Measurements from ENCODE around the gene LARGE1. TPM values are rescaled to one million over a fixed set of nuclear protein-coding genes. Genes with fewer than 3 reads are reported as not detected.
A peak's percentile ranks its signal among the peaks of the same experiment; 100 is the strongest.

The LARGE1 gene
- polyA plus RNA-seq, 3 donors = 24.5 to 27.2 (median 26.6) TPM

GRCh38 chr22:33302549-33302948 is 617.7 kb downstream of the LARGE1 start:
- no peak for DNase-seq (ENCODE audit: low read depth in 3 of 3, low spot score in 2 of 3)

- DNase-seq (ENCODE audit: low read depth in 3 of 3, low spot score in 2 of 3) = peak; percentile 46 to 58 (median 52)
Measured at GRCh38 chr22:33302049-33302545, 618.2 kb downstream of the LARGE1 start.

- no peak for DNase-seq (ENCODE audit: low read depth in 3 of 3, low spot score in 2 of 3)
Measured at GRCh38 chr22:33300165-33300564, 620.1 kb downstream of the LARGE1 start.

GRCh38 chr22:33299245-33299956 is 620.9 kb downstream of the LARGE1 start:
- DNase-seq (ENCODE audit: low read depth in 3 of 3, low spot score in 2 of 3) = peak; percentile 10 to 55 (median 34)

GRCh38 chr22:33296941-33297340 is 623.3 kb downstream of the LARGE1 start:
- DNase-seq (ENCODE audit: low read depth in 3 of 3, low spot score in 2 of 3) = no peak

GRCh38 chr22:33288078-33288477 is 632.2 kb downstream of the LARGE1 start:
- DNase-seq (ENCODE audit: low read depth in 3 of 3, low spot score in 2 of 3) = no peak

- no peak for DNase-seq (ENCODE audit: low read depth in 3 of 3, low spot score in 2 of 3)
Measured at GRCh38 chr22:33275073-33275443, 645.2 kb downstream of the LARGE1 start.

- no peak for DNase-seq (ENCODE audit: low read depth in 3 of 3, low spot score in 2 of 3)
Measured at GRCh38 chr22:33274214-33275072, 645.8 kb downstream of the LARGE1 start.

- no peak for DNase-seq (ENCODE audit: low read depth in 3 of 3, low spot score in 2 of 3)
Measured at GRCh38 chr22:33272871-33273270, 647.4 kb downstream of the LARGE1 start.

GRCh38 chr22:33272180-33272579 is 648.1 kb downstream of the LARGE1 start:
- no peak for DNase-seq (ENCODE audit: low read depth in 3 of 3, low spot score in 2 of 3)

GRCh38 chr22:33271390-33272161 is 648.7 kb downstream of the LARGE1 start:
- no peak for DNase-seq (ENCODE audit: low read depth in 3 of 3, low spot score in 2 of 3)

GRCh38 chr22:33270596-33270995 is 649.7 kb downstream of the LARGE1 start:
- no peak for DNase-seq (ENCODE audit: low read depth in 3 of 3, low spot score in 2 of 3)

- no peak for DNase-seq (ENCODE audit: low read depth in 3 of 3, low spot score in 2 of 3)
Measured at GRCh38 chr22:33261699-33262098, 658.6 kb downstream of the LARGE1 start.

- no peak for DNase-seq (ENCODE audit: low read depth in 3 of 3, low spot score in 2 of 3)
Measured at GRCh38 chr22:33260498-33260897, 659.8 kb downstream of the LARGE1 start.

GRCh38 chr22:33255791-33256190 is 664.5 kb downstream of the LARGE1 start:
- DNase-seq (ENCODE audit: low read depth in 3 of 3, low spot score in 2 of 3) = no peak

- DNase-seq (ENCODE audit: low read depth in 3 of 3, low spot score in 2 of 3) = no peak
Measured at GRCh38 chr22:33248948-33249347, 671.3 kb downstream of the LARGE1 start.

- no peak for DNase-seq (ENCODE audit: low read depth in 3 of 3, low spot score in 2 of 3)
Measured at GRCh38 chr22:33247758-33248157, 672.5 kb downstream of the LARGE1 start.

- DNase-seq (ENCODE audit: low read depth in 3 of 3, low spot score in 2 of 3) = no peak
Measured at GRCh38 chr22:33242078-33242477, 678.2 kb downstream of the LARGE1 start.

GRCh38 chr22:33240888-33241475 is 679.3 kb downstream of the LARGE1 start:
- no peak for DNase-seq (ENCODE audit: low read depth in 3 of 3, low spot score in 2 of 3)

GRCh38 chr22:33232071-33232470 is 688.2 kb downstream of the LARGE1 start:
- DNase-seq (ENCODE audit: low read depth in 3 of 3, low spot score in 2 of 3) = no peak

- no peak for DNase-seq (ENCODE audit: low read depth in 3 of 3, low spot score in 2 of 3)
Measured at GRCh38 chr22:33227791-33228190, 692.5 kb downstream of the LARGE1 start.
